ENCODE measurements around the gene SOX3. TPM values are rescaled to one million over a fixed set of nuclear protein-coding genes. Genes with fewer than 3 reads are reported as not detected.

SOX3 gene
- polyA plus RNA-seq, 2 of the 4 experiments (the other 2 are of a cell fraction): not detected

DNA sequence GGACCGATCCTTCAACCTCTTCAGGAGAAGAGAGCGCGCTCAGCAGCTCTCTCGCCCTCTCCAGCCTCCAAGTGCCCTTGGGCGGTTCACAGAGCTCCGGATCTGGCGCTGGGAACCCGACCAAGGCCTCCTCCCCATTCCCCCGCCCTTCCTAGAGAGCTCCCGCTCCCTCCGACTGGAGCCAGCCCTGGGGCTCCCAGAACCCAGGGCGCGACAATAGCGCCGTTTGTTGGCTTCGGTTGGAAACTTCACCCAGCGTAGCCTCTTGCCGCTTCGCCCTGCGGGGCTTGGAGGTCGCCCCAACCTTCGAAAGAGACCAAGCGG is 3.1 kb upstream of the SOX3 start:
- WGBS (ENCODE audit: missing lambda C conversion rate): 17% methylated on average over 6 of the region's 23 CpGs
- Histone ChIP-seq H3K9me3 (no peaks in the 10 kb centered on the region), H3K4me1 (no peaks in the 10 kb centered on the region), H3K27ac (no peak overlapping the region), H3K4me2 (no peak overlapping the region), H3K4me3 (no peak overlapping the region)
- peak in 1 of 2 experiments; percentile 42; a peak in 2 of 6 replicates for ATAC-seq
- ChIA-PET POLR2A (no interaction called here), CTCF (interaction anchor here (1.2 kb wide), 1 partner anchor 448 kb away, joined by 4 read pairs; no protein-coding TSS in a partner anchor)
- no peak for FAIRE-seq
- TF ChIP-seq RNF2 (IDR thresholded peaks at IDR 0.05; ENCODE audit: borderline replicate concordance, low read depth) (no peak), MAZ (IDR thresholded peaks at IDR 0.05; ENCODE audit: borderline replicate concordance, low read depth, low read length) (no peak), HEYL (CRISPR knock-in tag; IDR thresholded peaks at IDR 0.05) (no peak), POLR2A (IDR thresholded peaks at IDR 0.05; ENCODE audit: low read length) (no peak), ZNF302 (CRISPR knock-in tag; IDR thresholded peaks at IDR 0.05) (no peak), RARB (CRISPR knock-in tag; IDR thresholded peaks at IDR 0.05) (no peak)
- TF ChIP-seq, protein P1, sequence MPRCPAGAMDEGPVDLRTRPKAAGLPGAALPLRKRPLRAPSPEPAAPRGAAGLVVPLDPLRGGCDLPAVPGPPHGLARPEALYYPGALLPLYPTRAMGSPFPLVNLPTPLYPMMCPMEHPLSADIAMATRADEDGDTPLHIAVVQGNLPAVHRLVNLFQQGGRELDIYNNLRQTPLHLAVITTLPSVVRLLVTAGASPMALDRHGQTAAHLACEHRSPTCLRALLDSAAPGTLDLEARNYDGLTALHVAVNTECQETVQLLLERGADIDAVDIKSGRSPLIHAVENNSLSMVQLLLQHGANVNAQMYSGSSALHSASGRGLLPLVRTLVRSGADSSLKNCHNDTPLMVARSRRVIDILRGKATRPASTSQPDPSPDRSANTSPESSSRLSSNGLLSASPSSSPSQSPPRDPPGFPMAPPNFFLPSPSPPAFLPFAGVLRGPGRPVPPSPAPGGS (IDR thresholded peaks at IDR 0.05): no peak
- DNase-seq (ENCODE audit: low read depth in 1 of 2, low spot score in 1 of 2): no peak

DNA sequence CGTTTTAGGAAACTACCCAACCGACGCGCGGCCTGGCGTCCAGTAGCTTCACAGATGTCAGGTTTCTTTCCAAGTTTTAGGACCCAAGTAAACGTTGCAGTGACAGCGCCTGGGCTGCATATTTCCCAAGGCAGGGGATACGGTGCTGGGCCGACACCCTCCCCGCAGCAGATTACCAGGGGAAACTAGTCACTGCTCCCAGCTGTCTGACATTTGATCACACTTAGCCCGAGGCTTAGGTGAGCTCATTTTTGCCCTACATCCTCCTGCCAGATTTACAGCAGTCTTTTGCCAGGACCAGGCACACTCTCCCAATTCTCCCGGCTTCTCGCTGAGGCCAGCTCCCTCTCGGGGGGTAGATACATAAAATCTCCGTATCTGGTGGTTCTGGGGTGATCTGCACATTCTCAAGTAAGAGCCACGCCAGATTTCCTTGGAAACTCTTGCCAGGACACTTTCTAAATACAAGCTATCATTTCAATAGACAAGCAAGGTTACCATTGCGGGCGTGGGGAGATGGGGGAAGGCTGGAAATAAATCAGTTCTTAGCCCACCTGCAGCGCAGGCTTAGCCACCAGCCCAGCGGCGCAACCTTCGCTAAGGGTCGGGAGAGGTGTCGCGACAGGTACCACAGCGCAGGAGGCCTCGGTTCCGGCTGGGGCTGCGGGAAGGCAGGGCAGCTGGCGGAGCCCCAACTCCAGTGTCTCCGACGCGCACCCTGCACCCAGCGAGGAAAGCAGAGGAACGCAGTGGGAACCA is 2.5 kb upstream of the SOX3 start:
- DNase-seq (ENCODE audit: low read depth in 1 of 2, low spot score in 1 of 2) (no peak), FAIRE-seq (no peak), ATAC-seq (peak in 1 of 2 experiments; percentile 16; a peak in 2 of 6 replicates)
- 27% methylated on average over 21 of the region's 36 CpGs for WGBS (ENCODE audit: missing lambda C conversion rate)
- H3K4me3 ChIP-seq: no peak overlapping the region
- no peaks in the 10 kb centered on the region for H3K9me3 ChIP-seq
- no peak overlapping the region; the same call in 2 of the 3 replicates for H3K4me2 ChIP-seq
- CTCF ChIA-PET: interaction anchor here (0.8 to 1.2 kb wide), 2 partner anchors 319 to 448 kb away, joined by 3 to 4 read pairs; no protein-coding TSS in a partner anchor
- POLR2A ChIA-PET: no interaction called here
- TF ChIP-seq RNF2 (IDR thresholded peaks at IDR 0.05; ENCODE audit: borderline replicate concordance, low read depth): no peak
- no peak for TF ChIP-seq SREBF2 (IDR thresholded peaks at IDR 0.05)
- TF ChIP-seq ZSCAN20 (CRISPR knock-in tag; IDR thresholded peaks at IDR 0.05): no peak
- TF ChIP-seq POLR2AphosphoS2 (conservative IDR thresholded peaks at IDR 0.05; ENCODE audit: low read length): no peak
- no peak for TF ChIP-seq HOXA7 (CRISPR knock-in tag; IDR thresholded peaks at IDR 0.05)
- TF ChIP-seq HES2 (IDR thresholded peaks at IDR 0.05): no peak
- no peak for TF ChIP-seq HMGXB4 (CRISPR knock-in tag; IDR thresholded peaks at IDR 0.05; ENCODE audit: borderline replicate concordance)
- no peak for TF ChIP-seq FOSL2 (IDR thresholded peaks at IDR 0.05)
- TF ChIP-seq FOSL2 (CRISPR knock-in tag; IDR thresholded peaks at IDR 0.05): no peak
- H3K4me1 ChIP-seq: no peaks in the 10 kb centered on the region
- no peak overlapping the region for H3K27ac ChIP-seq

- no CpG with 5 or more reads among the region's 63 CpGs for whole genome bisulfite sequencing (ENCODE audit: missing lambda C conversion rate)
- Histone ChIP-seq H3K4me3 (peak overlapping the region; percentile 21; the same call in 1 of the 3 replicates), H3K9me3 (no peaks in the 10 kb centered on the region), H3K4me1 (no peaks in the 10 kb centered on the region), H3K27ac (no peak overlapping the region), H3K4me2 (peak overlapping the region; percentile 60)
- CTCF ChIA-PET: no interaction called here
- DNase-seq (ENCODE audit: low read depth in 1 of 2, low spot score in 1 of 2): no peak
- POLR2A ChIA-PET: no interaction called here
- peak in 1 of 2 experiments; percentile 60; a peak in 3 of 6 replicates for ATAC-seq
- TF ChIP-seq CEBPB (IDR thresholded peaks at IDR 0.05) (no peak), CBX2 (IDR thresholded peaks at IDR 0.05; ENCODE audit: borderline replicate concordance, low read depth) (no peak), HDAC2 (IDR thresholded peaks at IDR 0.05) (no peak)
- FAIRE-seq: no peak
These were observed 810 bp upstream of the SOX3 start for GRCh38 chrX:140505421-140506337.
